ENCODE data around the gene WRNIP1. TPM values are rescaled to one million over a fixed set of nuclear protein-coding genes. Genes with fewer than 3 reads are reported as not detected.

Gene WRNIP1
- total RNA-seq, 5 donors from 2014 or later (not counting 1 experiment from before 2014, with no cell fraction given): 30.1 to 46.1 (median 41.1) TPM

DNA sequence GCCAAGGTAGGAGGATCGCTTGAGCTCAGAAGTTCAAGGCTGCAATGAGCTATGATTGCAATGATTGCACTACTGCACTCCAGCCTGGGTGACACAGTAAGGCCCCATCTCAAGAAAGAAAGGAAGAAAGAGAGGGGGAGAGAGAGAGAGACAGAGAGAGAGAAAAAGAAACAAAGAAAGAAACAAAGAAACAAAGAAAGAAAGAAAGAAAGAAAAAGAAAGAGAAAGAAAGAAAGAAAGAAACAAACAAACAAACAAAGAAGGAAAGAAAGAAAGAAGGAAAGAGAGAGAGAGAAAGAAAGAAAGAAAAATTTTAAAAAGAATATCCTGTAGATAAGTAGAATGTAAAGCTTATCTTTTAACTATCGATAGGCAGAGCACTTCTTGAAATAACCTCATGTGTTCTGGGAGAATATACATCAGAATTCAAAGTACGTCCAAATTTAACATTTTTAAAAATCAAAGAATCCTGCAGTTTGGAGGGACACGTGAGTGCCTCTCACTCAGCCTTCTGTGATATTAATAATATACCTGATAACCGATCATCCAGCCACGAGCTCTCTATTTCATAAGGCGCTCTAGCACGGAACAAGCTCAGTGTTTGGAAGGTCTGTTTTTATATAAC lies 39.7 kb upstream of the WRNIP1 start:
- no peak for DNase-seq
- POLR2A ChIA-PET: no interaction called here
- Mint-ChIP-seq H3K36me3 (peaks cover 7% of the 10 kb centered on the region), H3K27me3 (peaks cover 0 to 11% of the 10 kb centered on the region in 2 donors), H3K27ac (no peak overlapping the region), H3K4me1 (no peaks in the 10 kb centered on the region), H3K9me3 (peaks cover 0 to 13% (median 10%) of the 10 kb centered on the region in 3 donors), H3K4me3 (no peak overlapping the region)
- H3K4me3 ChIP-seq (ENCODE audit: control insufficient read depth in 1 of 2, extremely low read depth in 1 of 2, low read length in 1 of 2): no peak overlapping the region
- H3K27me3 ChIP-seq (replicated peaks in 1 of 2; ENCODE audit: control insufficient read depth in 2 of 2, extremely low read depth in 1 of 2, insufficient read depth in 2 of 2, low read length in 1 of 2): peaks cover 0 to 17% of the 10 kb centered on the region in 2 experiments
- CTCF ChIA-PET: no interaction called here
- H3K4me1 ChIP-seq (ENCODE audit: control insufficient read depth in 1 of 2, extremely low read depth in 1 of 2, insufficient read depth in 2 of 2, low read length in 2 of 2): no peaks in the 10 kb centered on the region
- H3K9me3 ChIP-seq: no peaks in the 10 kb centered on the region
- ATAC-seq (replicated peaks in 1 of 4): no peak
- H3K27ac ChIP-seq (ENCODE audit: low read length): no peak overlapping the region
- WGBS (ENCODE audit: insufficient coverage): no CpG with 5 or more reads among the region's 8 CpGs
- no peaks in the 10 kb centered on the region for H3K36me3 ChIP-seq (ENCODE audit: control insufficient read depth in 2 of 2, extremely low read depth in 1 of 2, insufficient read depth in 1 of 2, low read length in 1 of 2)

DNA sequence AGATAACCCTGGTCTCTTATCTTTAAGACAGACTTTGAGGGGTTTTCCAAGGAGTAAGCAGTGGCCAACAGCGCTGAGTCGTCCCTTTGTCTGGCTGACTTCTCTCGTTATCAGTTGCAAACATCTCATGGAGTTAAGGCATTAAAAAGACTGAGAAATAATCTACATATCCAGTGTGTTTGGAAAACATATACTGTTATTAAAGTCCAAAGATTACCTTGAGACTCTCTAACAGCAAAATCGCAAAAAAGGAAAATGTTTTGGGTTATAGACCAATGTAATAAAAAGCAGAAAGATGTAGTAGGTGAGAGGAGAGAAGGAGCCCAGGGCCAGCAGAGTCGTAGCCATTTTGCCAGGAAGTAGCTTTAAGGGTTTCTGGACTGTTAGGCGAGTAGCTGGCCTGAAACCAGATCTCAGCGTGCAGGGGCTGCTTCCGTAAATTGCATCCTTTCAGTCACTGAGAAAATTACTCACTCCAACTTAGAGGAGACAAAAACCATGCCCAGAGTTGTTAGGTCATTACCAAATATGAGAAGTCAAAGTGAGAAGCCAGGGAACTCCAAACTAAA lies 39.1 kb upstream of the WRNIP1 start:
- peaks cover 0 to 11% of the 10 kb centered on the region in 2 donors for H3K27me3 Mint-ChIP-seq
- 44% methylated on average over 3 of the region's 8 CpGs for WGBS (ENCODE audit: insufficient coverage)
- Histone ChIP-seq H3K27ac (ENCODE audit: low read length) (no peak overlapping the region), H3K36me3 (ENCODE audit: control insufficient read depth in 2 of 2, extremely low read depth in 1 of 2, insufficient read depth in 1 of 2, low read length in 1 of 2) (no peaks in the 10 kb centered on the region), H3K27me3 (replicated peaks in 1 of 2; ENCODE audit: control insufficient read depth in 2 of 2, extremely low read depth in 1 of 2, insufficient read depth in 2 of 2, low read length in 1 of 2) (peaks cover 0 to 17% of the 10 kb centered on the region in 2 experiments), H3K9me3 (no peaks in the 10 kb centered on the region), H3K4me3 (ENCODE audit: control insufficient read depth in 1 of 2, extremely low read depth in 1 of 2, low read length in 1 of 2) (no peak overlapping the region), H3K4me1 (ENCODE audit: control insufficient read depth in 1 of 2, extremely low read depth in 1 of 2, insufficient read depth in 2 of 2, low read length in 2 of 2) (no peaks in the 10 kb centered on the region)
- CTCF ChIA-PET: no interaction called here
- H3K9me3 Mint-ChIP-seq: peaks cover 0 to 13% (median 10%) of the 10 kb centered on the region in 3 donors
- H3K4me3 Mint-ChIP-seq: no peak overlapping the region
- no peak overlapping the region for H3K27ac Mint-ChIP-seq
- POLR2A ChIA-PET: no interaction called here
- ATAC-seq (replicated peaks in 1 of 4): no peak
- DNase-seq: peak in 1 of 35 experiments; percentile 7
- H3K4me1 Mint-ChIP-seq: no peaks in the 10 kb centered on the region
- H3K36me3 Mint-ChIP-seq: peaks cover 5% of the 10 kb centered on the region

DNA sequence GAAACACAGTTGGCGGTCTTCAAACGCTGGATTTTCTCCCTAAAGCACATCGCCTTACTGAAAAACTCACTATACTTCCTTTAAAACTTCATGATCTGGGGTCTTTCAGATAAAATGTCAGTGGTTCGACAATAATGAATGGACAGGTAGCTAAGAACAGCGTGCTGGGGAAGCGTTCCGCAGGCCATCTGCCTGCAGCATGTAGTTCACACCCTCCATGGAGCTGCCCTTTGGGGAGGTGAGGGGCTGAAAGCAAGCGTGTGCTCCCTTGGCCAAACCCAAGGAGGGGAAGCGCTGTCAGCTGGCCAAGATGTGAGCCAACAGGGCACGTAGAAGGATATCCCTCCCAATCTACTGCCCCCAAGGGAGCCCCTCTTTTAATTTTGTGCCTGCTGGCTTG lies 35.3 kb upstream of the WRNIP1 start:
- ChIA-PET CTCF (no interaction called here), POLR2A (no interaction called here)
- Mint-ChIP-seq H3K36me3 (no peaks in the 10 kb centered on the region), H3K4me3 (no peak overlapping the region), H3K9me3 (no peaks in the 10 kb centered on the region), H3K27me3 (peaks cover 0 to 12% of the 10 kb centered on the region in 2 donors), H3K27ac (no peak overlapping the region), H3K4me1 (peaks cover 0 to 2% (median 0%) of the 10 kb centered on the region in 3 donors)
- Histone ChIP-seq H3K9me3 (no peaks in the 10 kb centered on the region), H3K4me3 (ENCODE audit: control insufficient read depth in 1 of 2, extremely low read depth in 1 of 2, low read length in 1 of 2) (no peak overlapping the region), H3K27ac (ENCODE audit: low read length) (no peak overlapping the region), H3K4me1 (ENCODE audit: control insufficient read depth in 1 of 2, extremely low read depth in 1 of 2, insufficient read depth in 2 of 2, low read length in 2 of 2) (no peaks in the 10 kb centered on the region), H3K27me3 (replicated peaks in 1 of 2; ENCODE audit: control insufficient read depth in 2 of 2, extremely low read depth in 1 of 2, insufficient read depth in 2 of 2, low read length in 1 of 2) (peaks cover 0 to 29% of the 10 kb centered on the region in 2 experiments), H3K36me3 (ENCODE audit: control insufficient read depth in 2 of 2, extremely low read depth in 1 of 2, insufficient read depth in 1 of 2, low read length in 1 of 2) (peaks cover 0 to 3% of the 10 kb centered on the region in 2 donors)
- ATAC-seq (replicated peaks in 1 of 4): no peak
- no peak for DNase-seq
- 93% methylated on average over 3 of the region's 10 CpGs for WGBS (ENCODE audit: insufficient coverage)

DNA sequence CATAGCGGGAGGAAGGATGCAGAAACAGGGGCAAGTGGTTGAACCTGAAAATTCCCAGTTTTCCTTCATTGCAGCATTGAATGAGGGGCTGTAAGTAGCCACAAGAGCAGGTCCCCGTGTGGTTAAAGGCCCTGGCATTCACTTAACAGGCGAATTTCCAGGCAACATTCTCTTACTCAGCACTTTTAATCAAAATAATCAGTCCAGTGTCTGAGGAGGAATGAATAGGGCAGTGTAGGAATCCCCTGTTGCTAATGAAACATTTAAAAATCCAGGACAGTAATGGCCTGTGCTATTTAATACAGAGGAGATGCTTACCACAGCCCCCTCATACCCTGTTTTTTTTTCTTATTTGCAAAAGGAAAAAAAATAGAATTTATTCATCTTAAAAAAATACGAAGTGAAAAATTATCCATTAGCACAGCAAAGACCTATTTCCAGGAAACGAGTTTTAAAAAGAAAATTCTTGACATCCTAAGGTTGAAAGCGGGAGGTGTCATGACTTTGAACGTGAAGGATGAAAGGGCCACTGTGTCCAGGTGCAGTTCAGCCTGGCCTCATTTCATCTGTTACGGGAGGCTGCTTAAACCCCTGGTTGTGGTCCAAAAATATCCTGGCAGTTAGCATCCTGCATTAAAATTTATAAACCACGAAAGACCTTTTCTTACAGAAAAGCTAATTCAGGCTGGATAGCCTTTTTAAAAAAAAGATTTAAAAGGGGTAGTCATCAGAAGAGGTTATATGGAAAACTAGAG lies 34.7 kb upstream of the WRNIP1 start:
- H3K4me1 Mint-ChIP-seq: peaks cover 0 to 2% (median 0%) of the 10 kb centered on the region in 3 donors
- H3K27ac Mint-ChIP-seq: no peak overlapping the region
- WGBS (ENCODE audit: insufficient coverage): 66% methylated on average over 3 of the region's 9 CpGs
- DNase-seq (no peak), ATAC-seq (replicated peaks in 1 of 4) (no peak)
- Histone ChIP-seq H3K4me1 (ENCODE audit: control insufficient read depth in 1 of 2, extremely low read depth in 1 of 2, insufficient read depth in 2 of 2, low read length in 2 of 2) (no peaks in the 10 kb centered on the region), H3K9me3 (no peaks in the 10 kb centered on the region), H3K4me3 (ENCODE audit: control insufficient read depth in 1 of 2, extremely low read depth in 1 of 2, low read length in 1 of 2) (no peak overlapping the region), H3K27ac (ENCODE audit: low read length) (no peak overlapping the region), H3K27me3 (replicated peaks in 1 of 2; ENCODE audit: control insufficient read depth in 2 of 2, extremely low read depth in 1 of 2, insufficient read depth in 2 of 2, low read length in 1 of 2) (peaks cover 0 to 29% of the 10 kb centered on the region in 2 experiments), H3K36me3 (ENCODE audit: control insufficient read depth in 2 of 2, extremely low read depth in 1 of 2, insufficient read depth in 1 of 2, low read length in 1 of 2) (peaks cover 0 to 3% of the 10 kb centered on the region in 2 donors)
- ChIA-PET POLR2A (no interaction called here), CTCF (no interaction called here)
- H3K4me3 Mint-ChIP-seq: no peak overlapping the region
- H3K27me3 Mint-ChIP-seq: peaks cover 0 to 12% of the 10 kb centered on the region in 2 donors
- no peaks in the 10 kb centered on the region for H3K9me3 Mint-ChIP-seq
- no peaks in the 10 kb centered on the region for H3K36me3 Mint-ChIP-seq

DNA sequence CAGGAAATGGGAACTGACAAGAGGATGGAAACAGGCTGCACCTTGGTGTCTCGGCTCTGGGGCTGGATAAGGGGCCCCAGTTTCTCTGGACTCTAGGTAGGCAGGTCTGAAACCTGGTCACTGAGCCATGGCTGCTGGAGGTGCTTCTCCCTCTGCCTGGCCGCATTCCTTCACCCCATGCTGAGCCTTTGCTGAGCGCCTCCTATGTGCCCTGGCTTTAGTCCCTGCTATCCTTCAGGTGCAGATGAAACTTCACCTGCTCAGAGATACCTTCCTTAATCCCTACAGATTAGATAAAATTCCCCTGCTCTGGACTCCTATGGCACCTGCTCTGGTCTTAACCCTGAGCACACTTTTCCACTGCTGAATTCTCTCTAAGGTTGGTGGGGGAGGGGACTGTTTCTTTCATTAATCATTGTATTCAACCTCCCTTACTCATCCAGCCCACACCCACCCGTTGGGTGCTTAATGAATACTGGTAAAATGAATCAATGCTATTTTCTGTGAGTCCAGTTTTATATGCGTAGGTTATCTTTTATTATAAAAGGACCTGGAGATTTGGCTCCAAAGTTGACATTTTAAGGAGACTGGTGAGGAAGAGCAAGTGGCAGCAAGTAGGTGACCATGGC lies 33.8 kb upstream of the WRNIP1 start:
- no peaks in the 10 kb centered on the region for H3K36me3 Mint-ChIP-seq

DNA sequence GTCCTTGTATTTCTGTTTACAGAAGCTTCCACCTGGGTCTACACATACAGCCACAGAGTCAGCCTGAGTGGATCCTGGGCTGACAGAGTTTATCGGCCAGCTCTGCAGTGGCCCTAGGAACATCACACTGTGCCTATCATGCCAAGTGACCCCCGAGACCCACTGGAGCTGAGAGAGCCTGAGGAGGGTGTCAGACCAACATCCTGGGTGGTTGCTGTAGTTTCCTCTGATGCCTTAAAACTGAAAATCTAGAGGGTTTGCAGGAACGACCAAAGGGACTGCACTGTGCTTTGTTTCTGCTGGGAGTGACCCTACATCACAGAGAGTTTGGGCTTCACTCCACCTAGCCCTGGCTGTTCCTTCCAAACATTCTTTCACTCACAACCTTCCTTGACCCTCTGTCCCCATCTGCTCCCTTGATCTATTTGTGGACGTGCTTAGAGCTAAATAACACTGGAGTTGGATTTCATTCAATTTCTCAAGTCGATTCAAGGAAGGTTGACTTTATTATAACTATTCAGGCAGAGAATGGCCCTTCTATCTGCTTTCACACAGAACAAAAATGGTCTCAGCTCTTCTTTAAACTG lies 32.6 kb upstream of the WRNIP1 start:
- no peaks in the 10 kb centered on the region for H3K9me3 Mint-ChIP-seq
- DNase-seq (no peak), ATAC-seq (replicated peaks in 1 of 4) (no peak)
- peaks cover 0 to 2% (median 0%) of the 10 kb centered on the region in 3 donors for H3K4me1 Mint-ChIP-seq
- Histone ChIP-seq H3K4me3 (ENCODE audit: control insufficient read depth in 1 of 2, extremely low read depth in 1 of 2, low read length in 1 of 2) (no peak overlapping the region), H3K4me1 (ENCODE audit: control insufficient read depth in 1 of 2, extremely low read depth in 1 of 2, insufficient read depth in 2 of 2, low read length in 2 of 2) (no peaks in the 10 kb centered on the region), H3K27me3 (replicated peaks in 1 of 2; ENCODE audit: control insufficient read depth in 2 of 2, extremely low read depth in 1 of 2, insufficient read depth in 2 of 2, low read length in 1 of 2) (peaks cover 0 to 29% of the 10 kb centered on the region in 2 experiments), H3K36me3 (ENCODE audit: control insufficient read depth in 2 of 2, extremely low read depth in 1 of 2, insufficient read depth in 1 of 2, low read length in 1 of 2) (peaks cover 0 to 3% of the 10 kb centered on the region in 2 donors), H3K27ac (ENCODE audit: low read length) (no peak overlapping the region), H3K9me3 (no peaks in the 10 kb centered on the region)
- ChIA-PET CTCF (no interaction called here), POLR2A (interaction anchor here in 1 of 2 donors (0.8 kb wide), 1 partner anchor 9 kb away, joined by 3 read pairs; no protein-coding TSS in a partner anchor)
- H3K4me3 Mint-ChIP-seq: no peak overlapping the region
- H3K36me3 Mint-ChIP-seq: no peaks in the 10 kb centered on the region
- peaks cover 0 to 14% of the 10 kb centered on the region in 2 donors for H3K27me3 Mint-ChIP-seq
- H3K27ac Mint-ChIP-seq: no peak overlapping the region
- WGBS (ENCODE audit: insufficient coverage): 81% methylated on average over 2 of the region's 5 CpGs

More for the DNA sequence above, 33.8 kb upstream of the WRNIP1 start:
- no peaks in the 10 kb centered on the region for H3K4me1 ChIP-seq (ENCODE audit: control insufficient read depth in 1 of 2, extremely low read depth in 1 of 2, insufficient read depth in 2 of 2, low read length in 2 of 2)
- H3K27ac ChIP-seq (ENCODE audit: low read length): no peak overlapping the region
- no peaks in the 10 kb centered on the region for H3K9me3 ChIP-seq
- no peaks in the 10 kb centered on the region for H3K9me3 Mint-ChIP-seq
- no peak overlapping the region for H3K27ac Mint-ChIP-seq
- DNase-seq (no peak), ATAC-seq (replicated peaks in 1 of 4) (no peak)
- no peak overlapping the region for H3K4me3 ChIP-seq (ENCODE audit: control insufficient read depth in 1 of 2, extremely low read depth in 1 of 2, low read length in 1 of 2)
- CTCF ChIA-PET: interaction anchor here in 1 of 2 donors (0.6 kb wide), 1 partner anchor 96 kb away, joined by 3 read pairs; no protein-coding TSS in a partner anchor
- 91% methylated on average over 1 of the region's 5 CpGs for WGBS (ENCODE audit: insufficient coverage)
- H3K36me3 ChIP-seq (ENCODE audit: control insufficient read depth in 2 of 2, extremely low read depth in 1 of 2, insufficient read depth in 1 of 2, low read length in 1 of 2): peaks cover 0 to 3% of the 10 kb centered on the region in 2 donors
- no peak overlapping the region for H3K4me3 Mint-ChIP-seq
- peaks cover 0 to 29% of the 10 kb centered on the region in 2 experiments for H3K27me3 ChIP-seq (replicated peaks in 1 of 2; ENCODE audit: control insufficient read depth in 2 of 2, extremely low read depth in 1 of 2, insufficient read depth in 2 of 2, low read length in 1 of 2)
- H3K27me3 Mint-ChIP-seq: peaks cover 0 to 12% of the 10 kb centered on the region in 2 donors
- peaks cover 0 to 2% (median 0%) of the 10 kb centered on the region in 3 donors for H3K4me1 Mint-ChIP-seq
- POLR2A ChIA-PET: no interaction called here
